Measurements from ENCODE around the gene NUDT22. TPM values are rescaled to one million over a fixed set of nuclear protein-coding genes. Genes with fewer than 3 reads are reported as not detected.

NUDT22 gene
- total RNA-seq, 1 donor: 56.5 TPM

GRCh38 chr11:64240435-64241240 lies 14.6 kb downstream of the NUDT22 start, which contains the start of gene FKBP2:
Gene FKBP2, plus strand, starts transcription at chr11:64241095. Its CDS starts 1,293 bp downstream, at chr11:64242388.
- Histone ChIP-seq H4K20me1 (ENCODE audit: insufficient read depth, low read length) (peaks cover 11% of the 10 kb centered on the region), H3K4me2 (ENCODE audit: insufficient read depth, low read length) (peak within 1 kb of the TSS; percentile 91), H3K4me3 (ENCODE audit: insufficient read depth, low read length) (peak within 1 kb of the TSS; percentile 87), H3K27me3 (ENCODE audit: insufficient read depth, low read length) (no peaks in the 10 kb centered on the region), H2AFZ (ENCODE audit: low read length) (peak within 1 kb of the TSS; percentile 94), H3K27ac (ENCODE audit: low read depth, low read length) (peak within 1 kb of the TSS; percentile 96), H3K4me1 (ENCODE audit: insufficient read depth, low read length) (peaks cover 31% of the 10 kb centered on the region), H3K36me3 (ENCODE audit: insufficient read depth, low read length) (peaks cover 20% of the 10 kb centered on the region), H3K79me2 (ENCODE audit: insufficient read depth, low read length) (peaks cover 37% of the 10 kb centered on the region), H3K9me3 (ENCODE audit: low read depth, low read length) (no peaks in the 10 kb centered on the region)
- TF ChIP-seq CTCF (IDR thresholded peaks at IDR 0.05; ENCODE audit: extremely low read depth, low read depth, low read length): no peak
- DNase-seq (ENCODE audit: insufficient read length, low spot score, missing footprints): peak; percentile 100

- peaks cover 41% of the 10 kb centered on the region for H3K79me2 ChIP-seq (ENCODE audit: insufficient read depth, low read length)
- H3K27me3 ChIP-seq (ENCODE audit: insufficient read depth, low read length): no peaks in the 10 kb centered on the region
- no peak for TF ChIP-seq CTCF (IDR thresholded peaks at IDR 0.05; ENCODE audit: extremely low read depth, low read depth, low read length)
- no peaks in the 10 kb centered on the region for H3K9me3 ChIP-seq (ENCODE audit: low read depth, low read length)
- H4K20me1 ChIP-seq (ENCODE audit: insufficient read depth, low read length): peaks cover 8% of the 10 kb centered on the region
- H3K4me2 ChIP-seq (ENCODE audit: insufficient read depth, low read length): peak overlapping the region; percentile 91
- H3K4me3 ChIP-seq (ENCODE audit: insufficient read depth, low read length): peak overlapping the region; percentile 87
- peak overlapping the region; percentile 70 for H2AFZ ChIP-seq (ENCODE audit: low read length)
- peak; percentile 99 for DNase-seq (ENCODE audit: insufficient read length, low spot score, missing footprints)
- H3K27ac ChIP-seq (ENCODE audit: low read depth, low read length): peak overlapping the region; percentile 96
- peaks cover 29% of the 10 kb centered on the region for H3K4me1 ChIP-seq (ENCODE audit: insufficient read depth, low read length)
- H3K36me3 ChIP-seq (ENCODE audit: insufficient read depth, low read length): peaks cover 20% of the 10 kb centered on the region
These were observed 15.1 kb downstream of the NUDT22 start for GRCh38 chr11:64241241-64241490.

- Histone ChIP-seq H3K4me1 (ENCODE audit: insufficient read depth, low read length) (peaks cover 29% of the 10 kb centered on the region), H3K27me3 (ENCODE audit: insufficient read depth, low read length) (no peaks in the 10 kb centered on the region), H4K20me1 (ENCODE audit: insufficient read depth, low read length) (peaks cover 8% of the 10 kb centered on the region), H3K79me2 (ENCODE audit: insufficient read depth, low read length) (peaks cover 42% of the 10 kb centered on the region), H3K4me2 (ENCODE audit: insufficient read depth, low read length) (peak overlapping the region; percentile 88), H3K9me3 (ENCODE audit: low read depth, low read length) (no peaks in the 10 kb centered on the region), H3K4me3 (ENCODE audit: insufficient read depth, low read length) (peak overlapping the region; percentile 87), H3K36me3 (ENCODE audit: insufficient read depth, low read length) (peaks cover 20% of the 10 kb centered on the region), H3K27ac (ENCODE audit: low read depth, low read length) (peak overlapping the region; percentile 11), H2AFZ (ENCODE audit: low read length) (no peak overlapping the region)
- DNase-seq (ENCODE audit: insufficient read length, low spot score, missing footprints): no peak
- no peak for TF ChIP-seq CTCF (IDR thresholded peaks at IDR 0.05; ENCODE audit: extremely low read depth, low read depth, low read length)
These were observed 15.7 kb downstream of the NUDT22 start for GRCh38 chr11:64241491-64242374.
